Activated CD4-positive, alpha-beta memory T cell treated with anti-CD3 and anti-CD28 coated beads, Interleukin-2, amount 10 ng/mL, durations not matched to agents 7 days and 5 days (primary cell): ENCODE measurements around the gene C2CD4B. TPM values are rescaled to one million over a fixed set of nuclear protein-coding genes. Genes with fewer than 3 reads are reported as not detected.

Experiments
- CTCF ChIA-PET: fragments of 350-600 bp; sonication (Branson Sonifier 250); formaldehyde crosslinking; loops from one replicate; lab custom pipeline; 2021; ENCODE audit warnings: antibody characterized with exemption, inconsistent platforms; lab: Charles Lee
- POLR2A ChIA-PET: fragments of 350-600 bp; sonication (Branson Sonifier 250); formaldehyde crosslinking; loops from one replicate; lab custom pipeline; 2021; ENCODE audit warnings: antibody characterized with exemption; lab: Charles Lee
- DNase-seq: peaks from one replicate; pipeline ENCODE4 v3.0.0-alpha.2; 2020
- H3K27ac Mint-ChIP-seq: one replicate; pipeline ENCODE4 v1.8.0; 2021; ENCODE audit warnings: mild to moderate bottlenecking, mixed read lengths
- H3K27me3 Mint-ChIP-seq: one replicate; pipeline ENCODE4 v1.8.0; 2021; ENCODE audit warnings: mixed read lengths
- H3K36me3 Mint-ChIP-seq: one replicate; pipeline ENCODE4 v1.8.0; 2021; ENCODE audit warnings: low read depth, mixed read lengths
- H3K4me1 Mint-ChIP-seq: one replicate; pipeline ENCODE4 v1.8.0; 2021; ENCODE audit warnings: mixed read lengths
- H3K4me3 Mint-ChIP-seq: one replicate; pipeline ENCODE4 v1.8.0; 2021; ENCODE audit warnings: mild to moderate bottlenecking, mixed read lengths
- H3K9me3 Mint-ChIP-seq: one replicate; pipeline ENCODE4 v1.8.0; 2021; ENCODE audit warnings: mixed read lengths
- total RNA-seq, 2 experiments: library from RNA; stranded (reverse); gene quantifications; one replicate each; pipeline ENCODE4 v1.2.3, GENCODE V29; 2021

C2CD4B gene
- total RNA-seq, 2 experiments from 2014 or later, result 0.23 to 0.40 TPM

- DNase-seq, result no peak
- Mint-ChIP-seq H3K27me3 (no peaks in the 10 kb centered on the region), H3K4me3 (no peak overlapping the region), H3K27ac (no peak overlapping the region), H3K4me1 (peaks cover 13% of the 10 kb centered on the region), H3K36me3 (no peaks in the 10 kb centered on the region), H3K9me3 (peaks cover 2% of the 10 kb centered on the region)
- ChIA-PET POLR2A (interaction anchor here (0.8 kb wide), 1 partner anchor 26 kb away, joined by 3 read pairs; no protein-coding TSS in a partner anchor), CTCF (interaction anchor here (0.9 to 1.5 kb wide), 3 partner anchors 15 to 85 kb away, joined by 3 read pairs; partner anchors contain the start of gene VPS13C)
Measured at GRCh38 chr15:62145015-62145735, 19.9 kb downstream of the C2CD4B start.

DNA sequence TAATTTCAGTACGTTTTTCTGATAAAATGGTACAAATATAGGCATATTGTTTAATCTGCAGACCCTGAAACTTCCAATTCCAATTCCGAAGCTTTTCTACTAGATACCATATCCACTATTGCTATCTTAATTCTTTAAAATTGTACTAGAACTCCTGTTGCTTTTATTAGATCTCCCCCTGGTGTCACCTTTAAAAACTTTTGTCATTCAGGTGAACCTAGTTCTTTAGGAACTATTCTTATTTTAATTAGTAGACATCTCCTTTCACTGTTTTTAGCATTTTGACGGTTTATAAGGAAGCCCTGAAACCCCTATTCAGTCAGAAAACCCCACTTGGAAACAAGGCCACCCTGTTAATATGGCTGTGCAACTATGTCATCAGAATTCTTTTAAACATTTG, 22.3 kb downstream of the C2CD4B start:
- ChIA-PET POLR2A (interaction anchor here (0.9 to 3.0 kb wide), 5 partner anchors 18 to 84 kb away, joined by 3 to 14 read pairs (median 7); partner anchors contain the start of genes C2CD4A, C2CD4B and VPS13C), CTCF (interaction anchor here (1.0 to 2.1 kb wide), 3 partner anchors 15 to 82 kb away, joined by 3 to 7 read pairs (median 3); partner anchors contain the start of gene VPS13C)
- Mint-ChIP-seq H3K27ac (no peak overlapping the region), H3K27me3 (no peaks in the 10 kb centered on the region), H3K36me3 (no peaks in the 10 kb centered on the region), H3K4me3 (no peak overlapping the region), H3K9me3 (peaks cover 2% of the 10 kb centered on the region), H3K4me1 (peaks cover 13% of the 10 kb centered on the region)
- no peak for DNase-seq

DNA sequence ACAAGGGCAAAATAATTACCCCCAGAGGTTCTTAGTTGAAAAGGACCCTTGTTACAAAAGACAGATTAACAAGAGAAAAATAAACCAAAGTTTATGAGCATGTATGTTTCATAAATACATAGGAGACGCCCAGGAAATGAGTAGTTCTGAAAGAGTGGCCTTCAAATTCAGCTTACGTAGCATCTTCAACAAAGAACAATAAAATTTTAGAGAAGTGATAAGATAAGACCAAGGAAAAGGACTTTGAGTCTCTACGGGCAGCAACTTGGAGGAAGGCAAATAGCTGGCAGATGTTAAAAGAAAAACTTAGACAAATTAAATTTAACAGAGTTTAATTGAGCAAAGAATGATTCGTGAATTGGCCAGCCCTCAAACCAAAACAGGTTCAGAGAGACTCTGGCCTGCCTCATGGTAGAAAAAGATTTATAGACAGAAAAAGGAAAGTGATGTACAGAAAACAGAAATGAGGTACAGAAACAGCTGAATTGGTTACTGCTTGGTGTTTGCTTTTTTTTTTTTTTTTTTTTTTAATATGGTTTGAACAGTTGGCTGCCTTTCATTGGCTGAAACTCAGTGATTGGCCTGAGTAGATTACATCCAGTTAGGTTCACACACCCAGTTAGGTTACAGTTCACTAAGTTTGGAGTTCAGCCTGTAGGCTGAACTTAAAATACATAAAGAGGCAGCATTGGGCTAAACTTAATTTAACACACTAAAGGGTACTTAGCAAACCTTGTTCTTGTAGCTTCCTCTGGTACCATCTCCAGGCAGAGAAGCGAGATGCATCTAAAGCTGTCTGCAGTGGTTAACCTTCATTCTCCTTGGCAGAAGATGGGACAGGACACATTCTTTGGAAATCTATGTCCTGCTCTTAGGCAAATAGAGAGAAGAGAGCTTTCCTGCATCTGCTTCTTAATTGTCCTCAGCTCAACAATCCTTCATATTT, 23.2 kb downstream of the C2CD4B start:
- CTCF ChIA-PET, result interaction anchor here (0.7 to 2.1 kb wide), 7 partner anchors 16 to 179 kb away, joined by 3 to 7 read pairs (median 3); partner anchors contain the start of gene VPS13C
- POLR2A ChIA-PET, result interaction anchor here (0.9 to 3.0 kb wide), 5 partner anchors 17 to 83 kb away, joined by 3 to 14 read pairs (median 7); partner anchors contain the start of genes C2CD4A, C2CD4B and VPS13C
- no peaks in the 10 kb centered on the region for H3K36me3 Mint-ChIP-seq

GRCh38 chr15:62141200-62141599, 23.9 kb downstream of the C2CD4B start:
- peaks cover under 1% of the 10 kb centered on the region for H3K9me3 Mint-ChIP-seq
- no peak overlapping the region for H3K27ac Mint-ChIP-seq
- no peak overlapping the region for H3K4me3 Mint-ChIP-seq
- no peaks in the 10 kb centered on the region for H3K36me3 Mint-ChIP-seq
- ChIA-PET POLR2A (interaction anchor here (1.9 to 3.0 kb wide), 3 partner anchors 16 to 80 kb away, joined by 7 to 14 read pairs (median 9); partner anchors contain the start of genes C2CD4A and VPS13C), CTCF (interaction anchor here (0.7 to 2.1 kb wide), 5 partner anchors 16 to 163 kb away, joined by 3 to 7 read pairs (median 5); partner anchors contain the start of genes C2CD4B and VPS13C)
- H3K4me1 Mint-ChIP-seq, result peaks cover 13% of the 10 kb centered on the region
- DNase-seq, result no peak
- H3K27me3 Mint-ChIP-seq, result no peaks in the 10 kb centered on the region

More for the DNA sequence above, 23.2 kb downstream of the C2CD4B start:
- peaks cover 13% of the 10 kb centered on the region for H3K4me1 Mint-ChIP-seq
- no peaks in the 10 kb centered on the region for H3K27me3 Mint-ChIP-seq
- peaks cover 2% of the 10 kb centered on the region for H3K9me3 Mint-ChIP-seq
- DNase-seq, result no peak
- H3K4me3 Mint-ChIP-seq, result no peak overlapping the region
- peak overlapping the region; percentile 47 for H3K27ac Mint-ChIP-seq

- no peak overlapping the region for H3K27ac Mint-ChIP-seq
- CTCF ChIA-PET, result no interaction called here
- peaks cover 3% of the 10 kb centered on the region for H3K27me3 Mint-ChIP-seq
- DNase-seq, result no peak
- POLR2A ChIA-PET, result no interaction called here
- no peaks in the 10 kb centered on the region for H3K36me3 Mint-ChIP-seq
- H3K4me1 Mint-ChIP-seq, result peaks cover 13% of the 10 kb centered on the region
- H3K9me3 Mint-ChIP-seq, result no peaks in the 10 kb centered on the region
- H3K4me3 Mint-ChIP-seq, result no peak overlapping the region
Measured at GRCh38 chr15:62138124-62138523, 27.0 kb downstream of the C2CD4B start.

DNA sequence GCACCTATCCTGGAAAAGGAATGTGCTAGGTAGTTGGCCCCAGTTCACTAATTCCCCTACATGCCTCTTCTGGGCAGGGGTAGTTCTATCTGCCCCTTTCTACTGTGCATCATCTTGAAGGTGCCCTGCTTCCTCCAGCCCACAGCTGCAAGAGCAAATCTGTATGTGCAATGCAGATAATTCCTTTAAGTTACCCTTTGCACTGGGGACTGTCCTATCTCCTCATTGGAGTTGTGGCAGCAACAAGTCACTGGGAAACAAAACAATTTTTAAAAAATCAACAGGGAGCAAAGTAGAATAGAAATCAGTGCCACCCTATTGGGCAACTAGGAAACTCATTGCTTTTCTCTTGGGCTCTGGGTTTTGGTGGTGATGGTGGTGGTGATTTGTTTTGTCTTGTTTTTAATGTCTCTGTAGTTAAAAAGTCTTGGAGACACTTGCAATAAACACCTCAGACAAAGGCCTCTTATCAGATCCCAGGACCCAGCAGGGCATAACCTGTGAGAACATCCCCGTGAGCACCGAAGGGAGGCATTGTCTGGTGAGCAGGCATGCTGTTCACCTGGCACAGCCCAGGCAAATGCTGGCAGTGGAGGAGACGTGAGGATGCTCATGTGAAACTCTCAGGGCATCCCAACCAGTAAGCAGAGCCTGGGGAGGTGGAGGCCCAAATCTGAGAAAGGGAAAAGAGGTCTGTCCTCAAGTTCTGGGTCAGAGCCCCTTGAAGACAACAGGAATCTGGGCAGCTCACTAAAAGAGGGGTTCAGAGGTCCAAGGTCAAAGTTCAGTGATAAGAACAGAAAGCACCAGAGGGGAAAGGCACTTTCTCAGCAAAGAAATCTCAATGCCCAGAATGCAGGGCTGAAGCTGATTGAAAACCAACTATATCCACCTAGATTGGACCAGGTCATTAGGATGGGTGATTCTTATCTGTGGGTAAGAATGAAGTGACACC, 27.9 kb downstream of the C2CD4B start:
- Mint-ChIP-seq H3K27ac (no peak overlapping the region), H3K4me3 (no peak overlapping the region), H3K27me3 (peaks cover 7% of the 10 kb centered on the region), H3K9me3 (no peaks in the 10 kb centered on the region), H3K4me1 (peaks cover 7% of the 10 kb centered on the region), H3K36me3 (no peaks in the 10 kb centered on the region)
- ChIA-PET POLR2A (no interaction called here), CTCF (interaction anchor here (1.4 kb wide), 1 partner anchor 12 kb away, joined by 3 read pairs; no protein-coding TSS in a partner anchor)
- no peak for DNase-seq

DNA sequence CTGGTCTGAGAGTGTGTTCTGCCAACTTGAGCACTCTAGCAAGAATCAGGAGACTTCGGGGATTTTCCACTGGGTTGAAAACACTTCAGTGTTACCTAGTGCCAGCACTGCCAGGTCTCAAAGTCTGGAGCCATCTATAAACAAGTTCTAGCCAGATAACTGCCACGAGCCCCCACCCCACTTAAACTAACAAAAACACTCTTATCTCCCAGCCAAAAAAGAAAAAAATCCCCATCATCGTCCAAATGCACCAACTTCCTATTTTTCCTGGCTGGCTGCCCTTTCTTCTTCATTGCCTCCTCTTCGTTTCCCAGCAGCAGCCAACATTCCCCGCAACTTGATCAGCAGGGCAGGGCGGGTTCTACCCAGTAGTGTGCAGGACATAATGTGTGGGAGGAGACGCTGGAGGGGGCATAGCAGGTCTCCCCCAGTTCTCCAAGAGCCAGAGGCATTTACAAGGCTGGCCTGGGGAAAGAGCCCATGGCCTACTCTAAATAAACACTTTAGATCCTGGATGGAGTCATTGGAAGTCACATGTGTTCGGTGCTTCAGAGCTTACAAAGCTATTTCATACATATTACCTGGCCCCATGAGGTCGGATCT, 29.5 kb downstream of the C2CD4B start:
- H3K27me3 Mint-ChIP-seq, result peaks cover 8% of the 10 kb centered on the region
- POLR2A ChIA-PET, result no interaction called here
- no peak for DNase-seq
- H3K4me1 Mint-ChIP-seq, result no peaks in the 10 kb centered on the region
- no peaks in the 10 kb centered on the region for H3K9me3 Mint-ChIP-seq
- CTCF ChIA-PET, result interaction anchor here (1.4 kb wide), 1 partner anchor 10 kb away, joined by 3 read pairs; no protein-coding TSS in a partner anchor
- no peak overlapping the region for H3K27ac Mint-ChIP-seq
- H3K36me3 Mint-ChIP-seq, result no peaks in the 10 kb centered on the region
- H3K4me3 Mint-ChIP-seq, result no peak overlapping the region

GRCh38 chr15:62133141-62133540, 31.9 kb downstream of the C2CD4B start:
- Mint-ChIP-seq H3K36me3 (no peaks in the 10 kb centered on the region), H3K4me1 (peaks cover 13% of the 10 kb centered on the region), H3K9me3 (no peaks in the 10 kb centered on the region), H3K27ac (no peak overlapping the region), H3K27me3 (peaks cover 18% of the 10 kb centered on the region), H3K4me3 (no peak overlapping the region)
- DNase-seq, result no peak
- ChIA-PET POLR2A (no interaction called here), CTCF (no interaction called here)

DNA sequence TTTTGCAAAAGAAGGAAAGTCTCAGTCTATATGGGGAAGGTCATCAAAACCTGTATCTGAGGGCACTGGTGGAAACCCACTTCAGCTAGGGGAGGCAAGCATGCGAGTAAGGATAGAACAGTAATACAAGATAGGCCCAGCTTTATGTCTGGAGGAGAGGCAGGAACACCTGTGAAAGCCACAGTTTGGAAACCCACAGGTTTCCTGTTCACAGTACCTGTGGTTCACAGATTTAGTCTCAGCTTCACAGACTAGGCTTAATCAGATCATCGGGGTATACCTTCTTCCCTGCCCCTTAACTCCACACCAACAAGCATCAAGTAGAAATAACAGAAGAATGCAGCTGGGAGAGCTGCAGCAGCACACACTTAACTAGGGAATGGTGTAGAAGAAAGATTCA, 36.2 kb downstream of the C2CD4B start:
- H3K27me3 Mint-ChIP-seq, result peaks cover 15% of the 10 kb centered on the region
- H3K9me3 Mint-ChIP-seq, result no peaks in the 10 kb centered on the region
- ChIA-PET CTCF (interaction anchor here (2.1 kb wide), 1 partner anchor 125 kb away, joined by 6 read pairs; no protein-coding TSS in a partner anchor), POLR2A (interaction anchor here (0.6 kb wide), 1 partner anchor 60 kb away, joined by 3 read pairs; no protein-coding TSS in a partner anchor)
- no peaks in the 10 kb centered on the region for H3K36me3 Mint-ChIP-seq
- no peak overlapping the region for H3K4me3 Mint-ChIP-seq
- H3K4me1 Mint-ChIP-seq, result peaks cover 33% of the 10 kb centered on the region
- no peak for DNase-seq
- H3K27ac Mint-ChIP-seq, result no peak overlapping the region

DNA sequence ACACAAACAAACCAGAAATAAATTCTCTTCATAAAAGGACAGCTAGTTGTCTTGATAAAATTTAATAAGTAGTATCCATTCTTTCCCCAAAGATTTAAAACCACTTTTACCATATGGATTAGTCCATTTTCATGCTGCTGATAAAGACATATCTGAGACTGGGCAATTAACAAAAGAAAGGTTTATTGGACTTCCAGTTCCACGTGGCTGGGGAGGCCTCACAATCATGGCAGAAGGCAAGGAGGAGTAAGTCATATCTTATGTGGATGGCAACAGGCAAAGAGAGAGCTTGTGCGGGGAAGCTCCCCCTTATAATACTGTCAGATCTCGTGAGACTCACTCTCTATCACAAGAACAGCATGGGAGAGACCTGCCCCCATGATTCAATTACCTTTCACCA, 38.7 kb downstream of the C2CD4B start:
- POLR2A ChIA-PET, result interaction anchor here (1.0 to 3.8 kb wide), 2 partner anchors 11 to 15 kb away, joined by 4 to 14 read pairs; no protein-coding TSS in a partner anchor
- Mint-ChIP-seq H3K36me3 (peaks cover 2% of the 10 kb centered on the region), H3K27ac (no peak overlapping the region), H3K4me1 (peaks cover 56% of the 10 kb centered on the region), H3K4me3 (no peak overlapping the region), H3K27me3 (peaks cover 10% of the 10 kb centered on the region), H3K9me3 (no peaks in the 10 kb centered on the region)
- no peak for DNase-seq
- CTCF ChIA-PET, result interaction anchor here (1.0 to 2.3 kb wide), 6 partner anchors 10 to 257 kb away, joined by 3 to 9 read pairs (median 4); partner anchors contain the start of gene VPS13C

DNA sequence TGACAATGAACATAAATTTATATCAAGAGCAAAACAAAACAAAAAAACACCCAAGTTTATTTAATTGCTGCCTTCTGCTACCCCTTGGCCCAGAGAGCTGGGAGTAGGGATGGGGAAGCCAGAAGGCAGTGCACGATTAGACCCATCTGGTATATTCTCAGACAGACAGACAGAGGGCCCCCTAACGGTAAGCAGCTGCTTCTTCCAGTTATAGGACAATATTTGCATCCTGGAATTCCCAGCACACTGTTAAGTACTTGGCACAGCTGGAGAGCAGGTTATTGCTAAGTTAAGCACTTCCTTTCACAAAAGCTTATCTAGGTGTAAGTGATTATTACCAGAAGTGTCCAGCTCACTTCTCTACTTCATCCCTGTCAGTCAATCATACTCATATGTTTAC, 39.3 kb downstream of the C2CD4B start:
- Mint-ChIP-seq H3K36me3 (peaks cover 2% of the 10 kb centered on the region), H3K4me3 (no peak overlapping the region), H3K4me1 (peaks cover 61% of the 10 kb centered on the region), H3K27me3 (peaks cover 10% of the 10 kb centered on the region), H3K9me3 (no peaks in the 10 kb centered on the region), H3K27ac (peak overlapping the region; percentile 2)
- DNase-seq, result no peak
- POLR2A ChIA-PET, result interaction anchor here (1.0 to 3.8 kb wide), 4 partner anchors 10 to 65 kb away, joined by 4 to 14 read pairs (median 8); partner anchors contain the start of gene VPS13C
- CTCF ChIA-PET, result interaction anchor here (1.0 to 2.3 kb wide), 7 partner anchors 10 to 256 kb away, joined by 3 to 9 read pairs (median 5); partner anchors contain the start of gene VPS13C
